ENCODE results near the gene DNAH10. TPM values are rescaled to one million over a fixed set of nuclear protein-coding genes. Genes with fewer than 3 reads are reported as not detected.

The DNAH10 gene
- total and polyA plus RNA-seq, 11 donors, result 0.04 to 0.45 (median 0.23) TPM; not detected in 4

DNA sequence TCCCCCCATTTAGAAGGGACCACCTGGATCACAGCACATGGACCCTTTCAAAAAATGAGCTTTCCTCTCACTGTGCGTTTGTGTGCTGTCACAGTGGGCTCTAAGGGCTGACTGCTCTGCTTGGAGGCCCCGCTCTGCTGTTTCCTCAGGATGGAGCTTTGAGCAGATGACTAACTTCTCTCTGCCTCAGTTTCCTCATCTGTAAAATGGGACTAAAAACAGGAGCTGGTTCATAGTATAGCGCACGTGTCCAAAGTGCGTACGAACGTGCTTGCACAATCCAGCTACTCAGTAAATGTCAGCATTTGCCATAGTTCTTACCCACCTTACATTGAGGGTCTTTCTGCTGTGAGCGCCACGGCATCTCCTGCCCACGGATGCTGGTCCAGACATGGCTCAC, 12.7 kb upstream of the DNAH10 start:
- TF ChIP-seq, protein P1, sequence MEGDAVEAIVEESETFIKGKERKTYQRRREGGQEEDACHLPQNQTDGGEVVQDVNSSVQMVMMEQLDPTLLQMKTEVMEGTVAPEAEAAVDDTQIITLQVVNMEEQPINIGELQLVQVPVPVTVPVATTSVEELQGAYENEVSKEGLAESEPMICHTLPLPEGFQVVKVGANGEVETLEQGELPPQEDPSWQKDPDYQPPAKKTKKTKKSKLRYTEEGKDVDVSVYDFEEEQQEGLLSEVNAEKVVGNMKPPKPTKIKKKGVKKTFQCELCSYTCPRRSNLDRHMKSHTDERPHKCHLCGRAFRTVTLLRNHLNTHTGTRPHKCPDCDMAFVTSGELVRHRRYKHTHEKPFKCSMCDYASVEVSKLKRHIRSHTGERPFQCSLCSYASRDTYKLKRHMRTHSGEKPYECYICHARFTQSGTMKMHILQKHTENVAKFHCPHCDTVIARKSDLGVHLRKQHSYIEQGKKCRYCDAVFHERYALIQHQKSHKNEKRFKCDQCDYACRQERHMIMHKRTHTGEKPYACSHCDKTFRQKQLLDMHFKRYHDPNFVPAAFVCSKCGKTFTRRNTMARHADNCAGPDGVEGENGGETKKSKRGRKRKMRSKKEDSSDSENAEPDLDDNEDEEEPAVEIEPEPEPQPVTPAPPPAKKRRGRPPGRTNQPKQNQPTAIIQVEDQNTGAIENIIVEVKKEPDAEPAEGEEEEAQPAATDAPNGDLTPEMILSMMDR (IDR thresholded peaks at IDR 0.05), result no peak
- no peak for TF ChIP-seq POLR2A (IDR thresholded peaks at IDR 0.05)
- Histone ChIP-seq H3K36me3 (peaks cover 0 to 98% (median 89%) of the 10 kb centered on the region in 9 donors), H3K4me3 (no peak overlapping the region), H3K9me3 (no peaks in the 10 kb centered on the region), H3K4me1 (peaks cover 0 to 17% (median 0%) of the 10 kb centered on the region in 12 donors), H3K27me3 (no peaks in the 10 kb centered on the region), H3K27ac (no peak overlapping the region)
- ATAC-seq (no peak), DNase-seq (no peak)
- intact Hi-C loops (cut with DNase I), result no loop called here
- 96 to 100% (median 98%) methylated on average over 9 to 10 of the region's 10 CpGs for WGBS, 4 donors

DNA sequence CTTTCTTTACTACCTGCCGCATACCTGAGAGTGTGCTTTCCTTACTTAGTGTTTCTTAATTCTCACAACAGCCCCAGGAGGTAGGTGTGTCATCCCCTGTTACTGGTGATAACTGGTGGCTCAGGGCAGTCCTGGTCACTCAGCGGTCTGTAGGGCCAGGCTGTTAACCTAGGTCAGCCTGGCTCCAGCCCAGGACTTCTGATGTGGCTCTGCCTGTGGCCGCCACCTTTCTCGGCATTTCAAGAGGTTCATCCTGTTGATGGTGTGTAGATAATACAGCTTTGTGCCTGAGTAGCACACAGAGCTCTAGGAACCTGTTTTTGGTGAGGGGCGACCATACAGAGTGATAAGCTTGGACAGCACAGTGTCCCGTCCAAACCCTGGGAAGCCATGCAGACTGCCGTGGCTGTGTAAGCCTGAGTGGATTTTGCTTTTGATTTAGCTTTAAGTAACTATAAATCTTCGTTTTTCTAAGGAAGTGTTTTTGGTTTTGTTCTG, 11.9 kb upstream of the DNAH10 start:
- intact Hi-C loops (cut with DNase I), result no loop called here
- no peaks in the 10 kb centered on the region for H3K27me3 ChIP-seq
- TF ChIP-seq POLR2A (IDR thresholded peaks at IDR 0.05), result no peak
- TF ChIP-seq, protein P1 (IDR thresholded peaks at IDR 0.05), result no peak
- H3K4me3 ChIP-seq, result no peak overlapping the region
- H3K27ac ChIP-seq, result no peak overlapping the region
- peaks cover 0 to 98% (median 89%) of the 10 kb centered on the region in 9 donors for H3K36me3 ChIP-seq
- ATAC-seq, result no peak
- 91 to 92% (median 91%) methylated on average over 6 to 8 of the region's 8 CpGs for WGBS, 4 donors
- H3K4me1 ChIP-seq, result peaks cover 0 to 17% (median 0%) of the 10 kb centered on the region in 12 donors
- DNase-seq, result no peak
- no peaks in the 10 kb centered on the region for H3K9me3 ChIP-seq

DNA sequence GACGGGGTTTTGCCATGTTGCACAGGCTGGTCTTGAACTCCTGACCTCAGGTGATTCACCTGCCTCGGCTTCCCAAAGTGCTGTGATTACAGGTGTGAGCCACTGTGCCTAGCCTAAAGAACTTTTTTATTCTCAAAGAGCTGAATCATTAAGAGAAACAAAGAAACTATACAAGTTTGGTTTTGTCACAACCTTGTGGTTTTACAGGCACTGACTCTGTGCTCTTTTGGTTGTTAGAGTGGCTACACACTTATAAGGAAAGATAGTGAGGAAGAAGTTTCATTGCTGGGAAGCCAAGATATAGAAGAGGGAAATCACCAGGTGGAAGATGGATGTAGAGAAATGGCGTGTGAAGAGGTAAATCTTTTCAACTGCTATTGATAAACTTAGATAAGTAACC, 10.1 kb upstream of the DNAH10 start:
- WGBS, 4 donors, result 95 to 97% (median 96%) methylated on average over 3 of the region's 3 CpGs

DNA sequence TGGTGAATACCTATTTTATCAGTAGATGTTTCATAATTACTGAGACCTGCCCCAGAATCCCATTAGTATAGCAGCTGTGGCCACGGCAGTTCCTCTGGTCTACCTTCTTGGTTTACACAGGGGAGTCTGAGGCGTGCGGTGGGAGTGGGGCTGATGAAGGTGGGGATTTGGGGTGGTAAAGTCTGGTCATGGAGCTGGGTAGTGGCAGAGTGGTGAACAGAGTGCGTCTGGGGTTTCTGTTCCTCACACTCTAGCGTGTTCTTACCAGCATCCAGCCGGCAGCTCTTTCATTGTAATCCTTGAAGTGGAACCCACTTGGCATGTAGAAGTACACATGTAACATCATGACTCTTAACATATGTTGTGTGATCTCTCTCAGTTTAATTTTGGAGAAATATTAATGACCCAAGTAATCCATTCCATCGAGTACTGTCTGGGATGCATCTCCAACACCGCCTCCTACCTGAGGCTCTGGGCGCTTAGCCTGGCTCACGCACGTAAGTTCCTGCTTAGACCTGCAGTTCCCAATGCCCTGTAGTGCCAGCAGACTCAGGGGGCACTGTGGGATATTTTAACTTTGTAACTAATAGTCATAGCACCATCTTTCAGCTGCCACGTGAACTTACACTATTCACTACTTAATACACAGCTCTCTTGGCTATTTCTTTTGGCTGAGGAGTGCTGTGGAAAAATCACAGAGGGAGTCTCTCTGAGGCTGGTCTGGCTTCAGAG, 7.9 kb upstream of the DNAH10 start:
- no peak overlapping the region for H3K27ac ChIP-seq
- H3K4me3 ChIP-seq, result no peak overlapping the region
- H3K9me3 ChIP-seq, result no peaks in the 10 kb centered on the region
- H3K4me1 ChIP-seq, result no peaks in the 10 kb centered on the region
- peaks cover 0 to 92% (median 83%) of the 10 kb centered on the region in 9 donors for H3K36me3 ChIP-seq
- WGBS, 4 donors, result 89 to 96% (median 94%) methylated on average over 12 of the region's 12 CpGs
- intact Hi-C loops (cut with DNase I), result no loop called here
- ATAC-seq, result no peak
- H3K27me3 ChIP-seq, result no peaks in the 10 kb centered on the region
- TF ChIP-seq, protein P1 (IDR thresholded peaks at IDR 0.05), result no peak
- TF ChIP-seq POLR2A (IDR thresholded peaks at IDR 0.05), result no peak
- no peak for DNase-seq

More for the DNA sequence above, 10.1 kb upstream of the DNAH10 start:
- TF ChIP-seq, protein P1 (IDR thresholded peaks at IDR 0.05), result no peak
- no peak for TF ChIP-seq POLR2A (IDR thresholded peaks at IDR 0.05)
- DNase-seq (no peak), ATAC-seq (no peak)
- no peak overlapping the region for H3K4me3 ChIP-seq
- H3K27ac ChIP-seq, result no peak overlapping the region
- intact Hi-C loops (cut with DNase I), result no loop called here
- H3K36me3 ChIP-seq, result peaks cover 0 to 92% (median 91%) of the 10 kb centered on the region in 9 donors
- no peaks in the 10 kb centered on the region for H3K9me3 ChIP-seq
- peaks cover 0 to 16% (median 0%) of the 10 kb centered on the region in 12 donors for H3K4me1 ChIP-seq
- no peaks in the 10 kb centered on the region for H3K27me3 ChIP-seq
